Middle frontal gyrus (tissue), 1 donor: ENCODE results near the gene LTBP1.
"Not testable (repeated sequence)": the region's sequence is repeated elsewhere in the genome, so short reads cannot be mapped to it uniquely, and the experiment has no call there.

Experiments used
- DNase-seq: peaks from one replicate; pipeline ENCODE4 v3.0.0-alpha.2; 2015; ENCODE audit warnings: low spot score; ENCODE audit errors: extremely low spot score

The LTBP1 gene

DNA sequence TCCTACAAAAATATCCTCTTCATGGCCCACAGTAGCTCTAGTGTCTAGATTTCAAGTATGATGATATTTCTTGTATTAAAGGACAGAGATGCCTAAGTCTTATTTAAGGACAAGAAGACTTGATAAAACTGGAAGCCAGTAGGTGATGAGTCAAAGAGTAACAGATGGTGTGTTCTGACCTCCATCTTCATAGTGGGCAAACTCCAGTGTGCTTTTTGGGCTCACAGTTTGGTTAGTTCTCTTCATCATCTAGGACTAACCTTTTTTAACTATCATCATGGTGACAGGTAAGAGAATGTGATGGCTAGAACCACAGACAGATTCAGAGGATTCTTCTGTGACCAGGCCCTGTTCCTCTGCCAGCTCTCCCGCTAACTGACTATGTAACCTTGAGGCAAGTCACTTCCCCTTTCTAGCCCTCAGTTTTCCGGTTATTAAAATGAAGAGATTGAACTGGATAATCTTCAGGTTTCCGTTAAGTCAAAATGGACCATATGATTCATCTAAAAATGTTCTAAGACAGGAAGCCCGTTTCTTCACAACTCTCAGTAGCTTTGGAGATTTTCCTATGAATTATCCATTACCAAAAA is 389.4 kb downstream of the LTBP1 start:
- no peak for DNase-seq

DNA sequence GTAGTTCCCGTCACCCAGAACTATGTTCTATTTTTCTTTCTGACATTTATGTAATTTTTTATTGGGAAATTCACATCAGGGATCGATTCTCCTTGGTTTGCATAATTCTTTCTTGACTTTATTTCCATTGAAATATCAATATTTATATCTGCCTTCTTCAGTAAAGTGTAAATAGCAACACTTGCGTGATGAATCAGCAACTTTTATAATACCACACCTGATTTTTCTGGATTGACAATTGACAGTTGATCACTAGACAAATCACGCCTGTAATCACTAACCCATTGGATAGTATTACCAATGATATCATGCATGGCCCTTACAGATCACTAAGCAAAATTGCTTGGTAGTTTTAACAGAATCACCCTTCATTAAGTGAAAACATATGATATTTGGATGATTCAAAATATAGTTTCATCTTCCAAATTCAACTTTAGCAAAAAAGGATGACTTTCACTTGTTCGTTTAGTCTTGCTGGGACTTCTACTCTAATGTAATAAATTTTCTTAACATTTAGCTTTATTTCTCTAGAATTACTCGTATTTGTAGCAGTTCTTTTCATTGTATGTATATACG is 390.7 kb downstream of the LTBP1 start:
- DNase-seq, result no peak

DNA sequence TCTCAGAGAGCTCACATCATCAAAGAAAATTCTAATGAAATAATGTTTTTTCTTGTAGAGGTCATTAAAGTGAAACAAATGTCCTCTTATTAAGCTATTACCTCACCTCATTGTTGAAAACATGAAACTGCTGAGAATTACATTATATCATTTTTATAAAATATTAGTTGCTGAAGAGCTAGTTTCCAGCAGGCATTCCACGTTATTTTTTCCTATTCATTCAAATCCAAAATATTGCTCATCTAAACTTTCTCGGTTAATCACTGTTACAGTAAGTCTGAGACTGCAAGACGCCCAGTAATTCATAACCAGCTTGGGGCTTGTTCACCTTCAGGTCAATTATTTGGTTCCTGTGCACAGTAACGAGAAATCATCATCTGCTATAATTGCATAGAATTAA is 391.2 kb downstream of the LTBP1 start:
- DNase-seq, result no peak

DNA sequence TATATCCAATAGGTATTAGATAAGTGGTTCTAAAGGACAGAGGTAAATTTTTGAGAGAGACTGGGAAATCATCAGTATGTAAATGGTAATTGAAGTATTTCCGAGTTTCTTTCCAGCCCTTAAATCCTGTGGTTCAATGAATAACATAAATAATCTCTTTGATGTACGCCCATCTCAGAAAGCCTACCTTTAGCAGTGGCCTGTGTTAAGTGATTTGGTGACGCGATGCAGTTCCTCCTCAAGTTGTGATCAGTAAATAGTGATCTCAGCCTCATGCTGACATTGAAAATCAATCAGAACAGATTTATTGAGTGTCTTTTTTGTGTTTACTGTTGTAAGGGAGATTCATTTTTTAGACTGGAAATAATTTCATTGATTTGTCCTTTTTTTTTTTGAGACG is 392.5 kb downstream of the LTBP1 start:
- no peak for DNase-seq

DNA sequence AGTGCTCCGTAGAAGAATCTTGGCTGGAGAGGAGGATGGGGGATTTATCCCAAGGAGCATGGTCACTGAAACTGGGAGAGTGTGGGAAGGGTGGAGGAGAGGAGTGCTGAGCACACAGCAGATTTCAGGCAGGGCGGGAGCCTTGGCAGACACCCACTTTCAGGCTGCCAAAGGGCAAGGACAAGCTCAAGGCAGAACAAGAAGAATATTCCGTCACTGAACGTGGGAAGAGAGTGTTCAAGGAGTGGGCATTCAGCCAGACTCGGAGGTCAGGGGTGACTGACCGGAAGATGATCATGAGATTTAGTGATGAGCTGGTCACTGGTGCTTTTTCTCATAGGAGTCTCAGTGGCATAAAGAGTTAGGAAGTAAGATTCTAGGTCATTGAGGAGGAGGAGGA is 393.5 kb downstream of the LTBP1 start:
- no peak for DNase-seq

DNA sequence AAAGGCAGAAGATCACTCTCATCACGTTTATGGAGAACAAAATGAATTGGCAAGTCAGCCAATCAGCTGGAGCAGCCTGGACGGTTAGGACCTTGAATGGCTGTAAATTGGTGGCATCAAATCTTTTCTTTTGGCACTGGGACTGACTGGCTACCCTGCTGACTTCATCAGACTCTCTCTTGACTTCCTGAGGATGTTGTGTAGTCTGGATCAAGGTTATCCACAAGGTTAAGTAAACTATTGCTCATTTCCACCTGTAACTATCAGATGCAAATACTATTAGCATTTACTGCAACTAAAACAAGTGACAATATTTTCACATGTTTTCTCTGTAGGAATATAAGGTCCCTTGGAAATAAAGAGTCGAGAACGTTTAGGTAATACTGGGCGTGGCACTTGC is 395.4 kb downstream of the LTBP1 start:
- DNase-seq, result no peak

DNA sequence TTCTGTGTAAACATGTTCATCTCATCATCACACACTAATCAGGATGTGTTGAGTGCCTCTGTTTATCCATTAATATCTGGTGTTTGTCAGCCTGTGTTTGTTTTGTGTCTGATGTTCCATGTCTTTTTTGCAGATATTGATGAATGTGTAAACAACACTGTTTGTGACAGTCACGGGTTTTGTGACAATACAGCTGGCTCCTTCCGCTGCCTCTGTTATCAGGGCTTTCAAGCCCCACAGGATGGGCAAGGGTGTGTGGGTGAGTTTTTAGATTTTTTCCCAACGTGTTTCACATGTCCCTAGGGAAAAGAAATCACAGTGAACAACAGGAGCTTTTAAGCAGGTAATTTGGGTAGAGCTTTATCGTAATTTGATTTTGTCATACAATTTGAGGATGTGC is 396.0 kb downstream of the LTBP1 start:
- DNase-seq, result no peak

DNA sequence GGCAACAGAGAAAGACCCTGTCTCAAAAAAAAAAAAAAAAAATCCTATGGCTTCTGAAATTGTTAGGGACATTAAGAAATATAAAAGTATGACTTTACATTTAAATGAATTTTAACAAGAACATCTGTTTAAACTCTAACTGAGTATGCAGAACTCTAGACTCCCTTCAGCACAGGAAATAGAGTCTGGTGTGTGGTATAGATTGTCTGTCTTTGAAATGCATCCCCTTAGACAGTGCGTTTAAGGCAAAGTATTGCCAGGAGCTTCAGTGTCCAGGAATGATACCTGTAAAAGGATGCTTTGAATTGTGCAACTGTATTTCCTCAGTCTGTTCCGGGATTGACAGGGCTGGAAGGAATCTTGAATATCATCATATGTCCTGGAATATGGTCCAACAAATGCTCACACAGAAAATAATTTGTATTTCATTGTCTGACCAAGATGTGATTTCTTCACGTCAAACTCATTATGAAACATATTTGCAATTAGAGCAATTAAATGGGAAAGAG is 396.7 kb downstream of the LTBP1 start:
- DNase-seq, result no peak

DNA sequence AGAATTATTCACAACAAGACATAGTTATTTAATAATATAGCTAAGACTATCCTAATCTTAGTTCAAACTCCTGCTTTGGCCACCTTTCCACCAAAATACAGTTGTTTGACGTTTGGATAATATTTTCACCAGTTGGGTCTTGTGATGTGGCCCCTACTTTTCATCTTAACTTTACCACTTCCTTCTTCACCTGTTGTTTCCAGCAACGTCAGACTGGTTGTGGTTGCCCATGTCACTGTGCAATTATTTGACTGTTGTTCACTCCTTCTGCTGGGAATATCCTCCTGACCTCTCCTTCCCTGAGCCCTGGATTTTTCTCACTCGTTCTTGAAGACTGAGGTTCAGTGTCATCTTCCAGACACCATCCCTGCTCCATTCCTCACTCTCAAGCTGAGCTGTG is 397.5 kb downstream of the LTBP1 start:
- DNase-seq, result no peak

DNA sequence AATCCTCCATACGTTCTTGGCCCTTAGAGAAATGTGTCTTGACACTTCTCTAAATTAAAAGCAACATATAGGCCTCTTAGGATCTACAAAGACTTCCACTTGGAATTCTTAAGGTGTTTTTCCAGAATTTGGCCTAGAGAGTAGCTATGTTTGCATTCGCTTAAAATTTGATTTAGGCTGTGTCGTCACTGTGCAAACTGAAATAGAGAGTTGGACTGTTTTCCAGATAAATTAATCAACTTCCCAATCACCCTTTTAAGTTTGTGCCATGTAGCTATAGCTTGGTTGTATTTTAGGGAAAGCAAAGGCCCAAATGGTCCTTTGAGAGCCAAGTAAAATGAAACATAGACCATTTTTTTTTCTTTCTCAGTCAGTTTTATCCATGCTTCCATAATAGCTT is 401.1 kb downstream of the LTBP1 start:
- DNase-seq, result no peak

DNA sequence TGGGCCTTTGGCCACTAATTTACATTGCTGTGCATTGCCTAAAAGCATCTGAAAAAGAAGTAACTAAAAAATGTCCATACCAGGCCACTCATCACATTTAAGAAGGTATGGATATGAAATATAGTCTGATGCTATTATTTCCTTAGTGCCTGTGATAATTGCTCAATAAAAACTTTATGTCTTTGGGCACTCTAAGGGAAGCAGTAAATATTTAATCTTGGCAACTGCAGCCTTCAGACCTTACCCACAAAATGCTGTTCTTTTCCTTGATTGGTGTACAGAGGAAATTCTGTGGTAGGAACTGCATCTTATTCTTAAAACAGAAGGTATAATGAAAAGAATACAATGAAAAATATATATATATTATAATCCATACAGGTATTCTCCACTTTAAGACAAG is 403.9 kb downstream of the LTBP1 start:
- DNase-seq, result no peak

DNA sequence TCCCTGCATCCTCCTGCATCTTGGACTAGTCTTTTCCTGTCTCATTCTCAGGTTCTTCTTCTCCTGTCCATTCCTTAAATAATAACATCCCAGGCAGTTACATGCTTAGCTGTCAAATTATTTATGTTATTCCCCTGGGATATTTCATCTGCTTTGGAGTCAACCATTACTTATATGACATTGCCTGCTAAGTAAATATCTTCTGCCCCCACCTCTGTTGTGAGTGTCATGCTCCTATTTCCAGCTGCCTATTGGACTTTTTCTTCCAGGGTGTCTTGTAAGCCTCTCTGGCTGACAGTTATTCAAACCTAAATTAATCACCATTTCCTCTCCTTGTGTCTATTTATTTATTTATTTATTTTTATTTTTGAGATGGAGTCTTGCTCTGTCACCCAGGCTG is 405.0 kb downstream of the LTBP1 start:
- DNase-seq, result no peak

DNA sequence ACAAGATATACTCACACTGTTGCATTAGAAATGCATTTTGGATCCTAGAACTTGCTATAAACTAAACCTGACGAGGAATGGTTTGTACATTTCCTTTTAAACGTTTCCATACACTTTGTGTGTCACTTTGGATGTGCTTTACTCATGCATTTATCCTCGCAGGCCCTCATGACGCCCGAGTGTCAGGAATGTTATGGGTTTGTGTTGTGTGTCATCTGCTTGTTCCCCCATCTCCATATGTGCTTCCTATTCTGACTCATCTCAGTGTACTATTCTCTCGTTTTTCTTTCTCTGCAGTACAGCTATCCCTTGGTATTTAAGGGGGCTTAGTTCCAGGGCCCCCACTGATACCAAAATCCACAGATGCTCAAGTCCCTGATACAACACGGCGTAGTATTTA is 408.2 kb downstream of the LTBP1 start:
- DNase-seq, result no peak

DNA sequence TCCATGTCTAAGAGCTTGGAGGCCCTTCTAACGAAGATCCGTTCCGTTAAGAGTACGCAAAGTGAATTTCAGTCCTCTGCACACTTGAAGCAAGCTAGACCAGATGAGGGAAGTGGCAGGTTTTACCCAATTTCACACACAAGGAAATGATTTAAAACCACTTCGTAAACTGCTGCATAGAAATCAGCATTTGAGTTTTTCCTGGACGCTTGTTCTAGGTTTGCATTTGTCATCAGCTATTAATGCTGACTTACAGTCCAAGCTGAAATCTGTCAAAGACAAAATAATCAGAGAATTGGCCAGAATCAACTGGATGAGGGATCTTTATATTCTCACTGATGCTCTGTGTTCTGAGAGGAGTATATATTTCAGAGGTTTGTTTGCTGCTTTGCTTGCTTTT is 412.1 kb downstream of the LTBP1 start:
- DNase-seq, result no peak

DNA sequence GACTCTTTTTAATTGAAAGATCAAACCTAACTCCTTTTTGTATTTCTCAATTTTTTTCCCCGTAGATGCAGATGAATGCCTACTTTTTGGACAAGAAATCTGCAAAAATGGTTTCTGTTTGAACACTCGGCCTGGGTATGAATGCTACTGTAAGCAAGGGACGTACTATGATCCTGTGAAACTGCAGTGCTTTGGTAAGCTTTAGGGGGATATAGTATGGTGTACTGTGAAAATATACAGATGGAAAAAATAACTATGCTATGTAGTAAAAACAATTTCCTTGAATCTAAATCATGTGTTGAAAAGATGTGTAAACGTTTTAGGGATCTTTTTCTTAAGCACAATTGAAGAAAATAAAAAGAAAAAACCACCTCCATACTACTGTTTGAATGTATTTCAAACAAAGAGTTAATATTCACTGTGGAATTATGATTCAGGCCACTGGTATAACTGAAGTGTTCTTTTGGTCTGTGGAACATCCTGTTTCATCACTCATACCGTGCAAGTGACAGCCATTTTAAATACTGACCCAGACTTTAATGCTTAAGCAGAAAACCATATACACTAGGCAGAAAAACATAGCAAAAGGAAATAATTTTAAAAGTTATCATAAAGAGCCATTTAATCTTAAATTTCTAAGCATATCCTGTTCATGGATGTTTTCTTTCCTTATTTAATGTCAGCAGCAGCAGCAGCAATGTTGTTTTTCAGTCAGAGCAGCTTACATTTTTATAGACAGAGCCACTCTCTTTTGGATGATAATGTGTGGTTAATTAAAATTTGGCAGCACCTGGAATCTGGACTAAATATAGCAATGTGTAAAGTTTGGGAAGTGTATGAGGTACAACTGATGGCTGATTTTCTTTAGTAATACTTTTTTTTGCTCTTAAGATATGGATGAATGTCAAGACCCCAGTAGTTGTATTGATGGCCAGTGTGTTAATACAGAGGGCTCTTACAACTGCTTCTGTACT is 416.9 kb downstream of the LTBP1 start:
- DNase-seq, result no peak

DNA sequence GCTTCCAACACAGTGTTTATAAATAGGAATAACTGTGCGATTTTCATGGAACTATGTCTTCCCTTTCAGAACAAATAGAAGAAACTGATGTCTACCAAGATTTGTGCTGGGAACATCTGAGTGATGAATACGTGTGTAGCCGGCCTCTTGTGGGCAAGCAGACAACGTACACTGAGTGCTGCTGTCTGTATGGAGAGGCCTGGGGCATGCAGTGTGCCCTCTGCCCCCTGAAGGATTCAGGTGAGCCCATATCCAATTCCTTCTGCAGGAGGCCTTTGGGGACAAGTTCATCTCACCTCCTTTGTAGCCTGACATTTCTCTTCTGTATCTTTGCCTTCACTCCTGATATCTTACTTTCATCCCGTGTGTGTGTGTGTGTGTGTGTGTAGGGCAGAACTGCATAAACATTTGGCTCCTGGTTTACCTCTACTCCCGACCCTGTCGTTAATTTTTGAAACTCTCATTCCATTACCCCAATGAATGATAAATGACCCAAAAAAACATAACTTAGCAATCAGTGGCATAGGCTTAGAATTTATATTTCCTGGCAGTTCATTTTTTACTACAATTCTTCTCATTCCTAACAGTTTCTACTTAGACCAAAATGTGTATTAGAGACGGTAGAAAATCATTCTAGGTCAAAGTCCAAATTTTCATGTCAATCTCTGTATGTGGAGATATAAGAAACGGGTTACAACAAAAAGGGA is 418.7 kb downstream of the LTBP1 start:
- no peak for DNase-seq

DNA sequence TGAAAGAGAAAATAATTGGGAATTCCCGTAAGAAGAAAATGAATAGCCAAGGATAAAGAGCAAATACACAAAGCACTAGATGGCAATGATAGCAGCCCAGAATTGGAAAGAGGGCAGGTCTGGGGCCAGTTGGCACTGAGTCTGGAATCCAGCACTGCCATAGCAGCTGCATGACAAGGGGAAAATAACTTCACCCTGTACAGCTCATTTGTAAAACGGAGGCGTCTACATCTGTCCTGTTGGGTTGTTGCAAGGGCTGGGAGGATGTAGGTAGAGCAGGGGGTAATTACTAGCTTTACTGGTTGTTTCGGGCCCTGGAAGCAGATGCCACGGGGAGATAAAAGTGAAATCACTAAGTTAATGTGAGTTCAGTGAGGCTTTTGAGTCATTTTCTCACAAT is 419.7 kb downstream of the LTBP1 start:
- DNase-seq, result no peak

DNA sequence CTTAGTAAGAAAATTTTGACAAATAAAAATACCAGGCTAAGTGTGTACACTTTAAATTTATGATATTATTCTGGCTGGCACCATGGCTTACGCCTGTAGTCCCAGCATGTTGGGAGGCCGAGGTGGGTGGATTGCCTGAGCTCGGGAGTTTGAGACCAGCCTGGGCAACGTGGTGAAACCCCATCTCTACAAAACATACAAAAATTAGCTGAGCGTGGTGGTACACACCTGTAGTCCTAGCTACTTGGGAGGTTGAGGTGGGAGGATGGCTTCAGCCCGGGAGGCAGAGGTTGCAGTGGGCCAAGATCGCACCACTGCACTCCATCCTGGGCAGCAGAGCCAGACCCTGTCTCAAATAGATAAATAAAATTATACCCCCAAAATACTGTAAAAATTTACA is 421.8 kb downstream of the LTBP1 start:
- not testable (repeated sequence) for DNase-seq

DNA sequence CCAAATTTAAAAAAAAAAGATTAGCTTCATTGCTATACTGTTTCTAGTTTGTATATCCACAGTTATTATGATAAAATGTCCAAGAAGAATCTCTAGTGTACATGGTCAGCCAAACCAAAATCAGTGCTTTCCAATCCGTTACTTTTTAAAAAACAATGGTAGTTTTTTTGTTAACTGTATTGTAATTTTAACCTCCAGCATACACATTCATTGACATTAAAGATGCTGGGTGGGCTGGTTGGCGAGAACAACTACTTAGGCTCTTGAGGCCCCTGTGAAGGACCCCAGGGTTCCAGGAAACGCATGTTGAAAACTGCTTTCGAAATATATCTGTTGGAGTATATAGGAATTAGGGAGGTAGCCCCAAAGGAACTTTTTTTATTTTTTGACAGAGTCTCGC is 422.4 kb downstream of the LTBP1 start:
- no peak for DNase-seq

DNA sequence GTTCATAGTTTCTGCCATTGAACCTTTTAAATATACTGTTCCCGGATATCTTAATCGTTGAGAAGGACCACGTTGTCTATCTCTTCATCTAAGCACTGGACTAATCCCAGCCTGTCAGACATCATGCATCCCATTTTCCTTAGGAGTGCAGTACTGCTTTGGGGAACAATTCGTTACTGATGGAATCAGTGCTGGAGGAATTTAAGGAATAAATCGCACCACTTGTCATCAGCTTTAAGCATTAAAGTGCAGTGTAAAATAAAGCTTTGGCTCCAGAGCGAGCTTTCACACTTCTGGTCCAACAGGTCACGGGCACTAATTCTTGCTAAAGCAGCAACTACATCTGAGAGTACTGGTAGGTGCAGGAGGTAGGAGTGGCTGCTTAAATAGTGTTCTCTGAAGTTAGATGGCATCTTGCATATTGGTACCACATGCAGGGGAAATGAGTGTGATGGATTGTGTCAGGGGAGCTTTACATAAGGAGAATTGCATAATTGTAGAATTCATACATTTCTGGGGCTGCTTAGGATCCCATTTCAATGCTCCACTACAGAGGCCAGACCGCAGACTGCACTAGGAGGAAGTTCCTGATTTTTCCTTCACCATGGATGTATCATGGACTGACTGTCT is 424.0 kb downstream of the LTBP1 start:
- no peak for DNase-seq
